ENCODE data around the gene KIAA0513.

The KIAA0513 gene

DNA sequence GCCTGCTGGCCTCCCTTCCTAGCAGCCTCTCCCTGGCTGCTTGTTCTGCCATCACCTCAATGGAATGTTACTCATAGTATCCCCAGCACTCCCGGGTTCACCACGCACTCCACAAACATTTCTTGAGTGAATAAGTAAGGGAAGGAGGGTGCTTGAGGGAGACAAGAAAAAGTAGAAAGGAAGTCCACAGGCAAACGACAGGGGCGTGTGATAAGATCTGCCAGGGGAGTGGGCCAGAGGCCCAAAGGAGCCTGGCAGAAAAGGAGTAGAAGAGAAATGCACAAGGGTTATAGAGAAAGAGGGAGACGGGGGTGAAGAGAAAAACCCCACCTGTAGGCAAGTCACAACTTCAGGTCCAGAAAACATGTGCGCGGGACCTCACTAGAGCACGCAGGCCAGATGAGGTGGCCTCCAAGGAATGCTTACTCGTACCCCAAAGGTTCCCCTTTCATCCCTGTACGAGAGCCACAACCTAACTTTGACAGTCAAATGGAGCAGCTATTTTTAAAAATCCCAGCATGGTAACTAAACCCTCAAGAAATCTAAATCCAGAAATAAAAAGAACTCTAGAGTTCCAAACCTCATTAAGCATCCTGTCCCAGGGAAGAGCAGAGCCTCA, 22.9 kb upstream of the KIAA0513 start:
- no peak for DNase-seq (ENCODE audit: low read depth)

DNA sequence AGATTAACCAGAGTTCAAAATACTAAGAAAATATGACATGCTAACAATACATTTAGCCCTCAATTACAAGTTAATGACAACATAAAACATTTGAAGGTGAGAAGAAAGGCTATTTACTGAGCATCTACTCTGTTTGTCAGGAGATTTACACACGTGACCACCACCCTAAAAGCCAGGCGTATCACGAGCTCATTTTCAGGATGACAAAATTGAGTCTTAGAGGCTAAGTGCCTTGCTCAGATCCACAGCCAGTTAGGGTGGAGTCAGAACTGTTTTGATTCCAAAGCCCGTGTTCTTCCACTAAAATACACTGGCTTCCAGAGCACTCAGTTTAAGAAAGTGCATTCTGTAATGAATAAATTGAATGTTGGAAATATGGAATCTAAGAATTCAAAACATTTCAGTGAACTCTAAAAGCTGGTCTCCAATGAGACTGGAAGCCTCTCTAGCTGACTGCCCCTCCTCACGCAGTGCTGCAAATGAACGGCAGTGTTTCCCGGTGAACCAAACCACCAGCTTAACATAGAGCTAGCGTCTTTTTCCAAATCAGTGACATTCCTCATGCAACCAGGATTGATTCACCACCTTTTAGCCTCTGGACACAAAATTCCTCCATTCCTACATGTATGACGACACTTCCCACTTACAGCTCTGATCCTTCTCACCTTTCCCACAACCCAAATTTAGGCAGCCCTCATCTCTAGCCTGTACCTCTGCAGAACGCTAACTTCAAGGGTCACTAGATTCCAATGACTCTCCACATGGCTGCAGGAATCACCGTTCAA, 22.1 kb upstream of the KIAA0513 start:
- no peak for DNase-seq (ENCODE audit: low read depth)

DNA sequence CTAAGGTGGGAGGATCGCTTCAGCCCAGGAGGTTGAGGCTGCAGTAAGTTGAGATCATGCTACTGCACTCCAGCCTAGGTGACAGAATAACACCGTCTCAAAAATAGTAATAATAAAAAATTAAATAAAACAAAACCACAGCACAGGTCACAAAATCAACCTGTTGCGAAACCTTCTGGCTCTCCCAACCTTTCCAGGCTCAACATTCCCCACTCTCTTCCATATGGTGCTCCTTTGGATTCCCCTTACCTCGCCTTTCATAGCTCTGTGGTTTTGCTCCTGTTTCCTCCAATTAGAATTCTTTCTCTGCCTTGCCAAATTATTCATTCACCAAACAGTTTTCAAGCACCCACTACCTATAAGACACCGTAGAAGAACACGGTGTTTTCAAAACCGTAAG, 21.0 kb upstream of the KIAA0513 start:
- DNase-seq (ENCODE audit: low read depth): no peak

DNA sequence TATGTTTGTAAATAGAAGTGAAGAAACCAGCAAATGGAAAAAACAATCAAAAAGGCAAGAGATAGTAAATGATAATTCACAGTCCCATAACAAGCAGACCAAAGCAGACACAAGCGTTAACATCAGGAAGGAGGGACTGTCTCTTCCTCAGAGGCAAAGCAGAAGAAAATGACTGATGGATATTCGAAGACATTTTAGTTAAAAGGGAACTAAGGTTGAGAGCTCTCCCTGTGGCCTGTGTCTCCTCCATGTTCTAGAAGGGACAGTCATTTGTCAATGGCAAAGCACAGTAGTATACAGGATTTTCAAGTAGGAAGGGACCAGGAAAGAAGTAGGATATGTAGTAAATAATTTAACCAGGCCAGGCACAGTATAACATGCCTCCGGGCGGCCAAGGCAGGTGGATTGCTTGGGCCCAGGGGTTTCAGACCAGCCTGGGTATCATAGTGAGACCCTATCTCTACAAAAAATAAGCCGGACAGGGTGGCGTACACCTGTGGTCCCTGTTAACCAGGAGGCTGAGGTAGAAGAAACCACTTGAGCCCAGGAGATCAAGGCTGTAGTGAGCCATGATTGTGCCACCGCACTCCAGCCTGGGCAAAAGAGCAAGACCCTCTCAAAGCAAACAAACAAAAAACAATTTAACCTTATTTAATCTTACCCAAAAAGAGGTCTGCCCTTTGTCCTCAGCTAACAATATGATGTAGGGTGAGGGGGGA, 19.9 kb upstream of the KIAA0513 start:
- DNase-seq (ENCODE audit: low read depth): no peak

DNA sequence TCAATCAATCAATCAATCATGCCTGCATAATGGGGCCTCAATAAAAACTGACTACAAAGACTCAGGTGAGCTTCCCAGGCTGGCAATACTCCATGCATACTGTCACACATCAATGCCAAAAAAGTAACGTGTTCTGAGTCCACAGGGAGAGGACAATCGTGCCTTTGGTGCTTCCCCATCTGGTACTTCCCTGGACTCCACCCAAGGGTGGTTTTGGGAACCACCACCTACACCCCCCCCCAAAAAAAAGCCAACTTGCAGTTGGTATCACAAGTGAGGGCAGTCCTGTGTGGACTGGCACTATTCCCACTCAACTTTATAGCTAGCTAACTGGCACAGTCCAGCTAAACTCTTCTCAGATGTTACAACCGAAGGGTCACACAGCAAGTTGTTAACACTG, 19.3 kb upstream of the KIAA0513 start:
- no peak for DNase-seq (ENCODE audit: low read depth)

DNA sequence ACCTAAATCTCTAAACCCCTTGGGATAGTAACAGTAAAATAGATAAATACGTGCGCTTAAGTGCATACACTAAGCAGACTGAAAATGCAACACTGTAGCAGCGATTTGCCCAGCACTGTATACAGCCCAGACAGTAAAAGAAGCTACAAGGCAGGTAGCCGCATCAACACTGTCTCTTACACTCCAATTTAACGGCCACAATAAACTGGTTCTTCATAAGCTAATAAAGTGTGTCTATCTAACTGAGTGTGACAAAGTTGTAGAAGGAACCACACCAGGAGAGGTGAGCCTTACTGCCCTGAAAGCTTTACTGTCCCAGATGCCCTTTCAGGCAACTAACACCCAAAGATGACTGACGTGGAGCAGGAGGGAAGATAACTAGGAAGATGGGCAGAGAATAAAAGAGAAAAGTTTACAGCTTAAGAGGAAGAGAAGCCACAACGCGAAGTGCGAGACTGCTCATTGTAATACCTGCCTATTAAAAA, 17.1 kb upstream of the KIAA0513 start:
- no peak for DNase-seq (ENCODE audit: low read depth)

DNA sequence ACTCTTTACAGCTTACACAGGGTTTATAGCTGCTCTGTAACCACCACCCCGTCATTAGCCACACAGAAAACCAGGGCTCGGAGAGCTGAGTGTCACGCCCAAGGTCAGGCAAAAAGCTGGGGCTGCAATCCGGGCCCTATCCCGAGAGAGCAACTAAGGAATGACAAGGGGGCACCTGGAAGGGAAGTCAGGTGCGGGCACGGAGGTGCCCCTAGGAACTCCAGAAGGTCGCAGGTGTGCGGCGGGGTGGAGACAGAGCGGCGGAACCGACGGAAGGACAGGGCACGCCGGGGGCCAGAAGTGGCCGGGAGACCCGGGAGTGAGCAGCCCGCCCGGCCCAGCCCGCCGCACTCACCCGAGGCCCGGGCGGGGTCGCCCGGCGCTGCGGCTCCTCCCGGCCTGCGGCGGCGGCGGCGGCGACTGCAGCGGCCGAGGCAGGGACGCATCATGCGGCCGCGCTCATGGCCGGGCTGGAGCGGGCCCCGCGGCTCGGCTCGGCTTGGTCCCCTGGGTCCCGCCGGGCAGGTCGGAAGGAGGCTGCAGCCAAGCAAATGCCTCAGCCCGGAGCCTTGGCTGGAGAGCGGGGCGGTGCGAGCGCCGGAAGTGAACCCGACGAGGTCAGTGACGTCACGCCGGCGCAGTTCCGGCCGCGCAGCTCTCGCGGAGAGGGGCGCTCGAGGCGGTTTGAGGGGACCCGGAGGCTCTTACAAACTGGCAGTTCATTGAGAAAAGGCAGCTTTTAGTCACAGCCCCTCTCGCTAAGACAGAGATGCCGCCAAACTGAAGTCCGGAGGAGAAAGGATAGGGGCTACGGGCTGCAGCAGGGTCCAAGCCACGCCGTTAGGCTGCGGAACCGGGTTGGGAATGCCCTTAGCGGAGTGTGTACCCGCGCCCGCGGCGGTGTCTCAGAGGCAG, 16.4 kb upstream of the KIAA0513 start, which contains the start of gene ZDHHC7:
ZDHHC7 (minus strand) TSS at position 605 of the 915 bp plus-strand sequence. CDS start 20,917 bp downstream, outside the sequence.
- DNase-seq (ENCODE audit: low read depth): peak; percentile 82

DNA sequence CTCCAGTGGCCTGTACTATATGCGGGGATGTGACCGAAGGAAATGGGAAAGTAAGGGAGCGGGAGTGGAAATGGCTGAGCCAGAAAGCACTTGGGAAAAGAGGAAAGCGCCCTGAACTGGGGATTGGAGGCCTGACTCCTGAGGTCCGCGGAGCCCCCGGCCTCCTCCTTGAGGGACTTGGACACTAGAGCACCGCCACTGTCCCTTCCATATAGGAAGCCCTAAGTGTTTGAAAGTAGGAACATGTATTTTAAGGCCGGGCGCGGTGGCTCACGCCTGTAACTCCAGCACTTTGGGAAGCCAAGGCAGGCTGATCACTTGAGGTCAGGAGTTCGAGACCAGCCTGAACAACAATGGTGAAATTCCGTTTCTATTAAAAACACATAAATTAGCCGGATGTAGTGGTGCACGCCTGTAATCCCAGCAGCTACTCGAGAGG, 15.7 kb upstream of the KIAA0513 start:
- no peak for DNase-seq (ENCODE audit: low read depth)

DNA sequence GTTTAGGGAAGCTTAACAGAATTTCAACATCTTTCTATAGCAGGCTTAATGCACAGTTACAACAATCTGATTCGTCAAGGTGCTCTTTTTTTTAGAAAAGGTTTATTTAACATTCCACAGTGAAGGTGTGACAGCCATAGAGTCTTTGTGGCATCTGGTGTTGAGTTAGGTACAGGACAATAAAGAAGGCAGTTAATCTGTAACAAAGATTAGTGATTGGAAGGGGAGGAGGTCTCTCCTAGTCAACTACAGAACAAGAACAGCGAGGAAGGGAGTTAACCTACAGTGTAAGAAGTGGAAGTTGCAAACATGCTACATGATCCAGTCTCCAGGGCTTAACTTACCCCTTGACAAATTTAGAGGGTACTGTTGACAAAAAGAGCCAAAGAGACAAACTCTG, 13.3 kb upstream of the KIAA0513 start:
- no peak for DNase-seq (ENCODE audit: low read depth)

DNA sequence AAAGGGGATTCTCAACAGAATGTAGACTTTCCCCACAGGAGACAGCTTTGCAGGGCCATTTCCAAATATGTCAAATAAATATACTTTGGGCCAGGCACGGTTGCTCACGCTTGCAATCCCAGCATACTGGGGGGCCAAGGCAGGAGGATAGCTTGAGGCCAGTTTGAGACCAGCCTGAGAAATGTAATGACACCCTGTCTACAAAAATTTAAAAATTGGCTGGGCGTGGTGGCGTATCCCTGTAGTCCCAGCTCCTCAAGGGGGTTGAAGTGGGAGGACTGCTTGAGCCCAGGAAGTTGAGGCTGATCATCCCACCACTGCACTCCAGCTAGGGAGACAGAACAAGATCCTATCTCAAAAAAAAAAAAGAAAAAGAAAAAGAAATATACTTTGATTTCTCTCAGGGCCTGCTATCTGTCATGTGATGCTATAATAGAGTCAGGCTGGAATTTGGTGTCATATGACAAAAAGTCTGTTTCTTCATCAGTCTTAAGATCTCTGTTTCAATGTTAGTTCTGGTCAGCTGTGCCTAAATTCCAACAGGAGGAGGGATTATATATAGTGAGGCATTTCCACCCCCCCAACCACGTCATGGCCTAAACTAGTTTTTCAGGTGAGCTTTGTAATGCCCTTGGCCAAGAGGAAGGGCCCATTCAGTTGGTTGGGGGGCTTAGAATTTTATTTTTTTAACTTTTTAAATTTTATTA, 12.0 kb upstream of the KIAA0513 start:
- no peak for DNase-seq (ENCODE audit: low read depth)

DNA sequence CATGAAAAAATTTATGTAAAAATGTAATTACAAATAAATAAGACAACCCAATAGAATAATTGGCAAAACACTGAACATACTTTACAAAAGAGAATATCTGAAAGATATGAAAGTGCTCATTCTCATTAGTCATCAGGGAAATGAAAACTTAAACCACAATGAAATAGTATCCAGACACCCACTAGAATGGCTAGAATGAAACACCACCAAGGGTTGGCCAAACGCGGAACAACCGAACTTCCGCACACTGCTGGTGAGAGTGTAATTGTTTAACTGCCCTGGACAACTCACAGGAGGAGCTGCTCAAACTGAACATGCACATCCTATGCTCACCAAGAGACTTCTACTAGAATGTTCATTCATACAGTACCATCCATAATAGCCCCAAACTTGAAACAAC, 10.4 kb upstream of the KIAA0513 start:
- no peak for DNase-seq (ENCODE audit: low read depth)

DNA sequence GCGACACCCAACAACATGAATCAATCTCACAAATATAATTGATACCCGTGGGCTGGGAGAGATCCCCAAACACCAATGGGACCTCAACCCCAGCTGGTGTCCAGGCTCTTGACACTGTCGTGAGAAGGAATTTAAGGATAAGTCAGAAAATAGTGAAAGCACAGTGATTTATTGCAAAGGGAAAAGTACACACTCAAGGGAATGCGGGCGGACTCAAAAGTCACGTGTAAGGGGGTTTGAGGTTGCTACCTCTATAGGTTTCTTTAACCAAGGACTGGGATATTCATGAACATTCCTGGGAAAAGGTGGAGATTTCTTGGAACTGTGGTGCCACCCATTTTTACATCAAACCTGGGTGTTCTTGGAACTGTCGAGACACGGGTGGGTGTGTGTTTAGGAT, 10.0 kb upstream of the KIAA0513 start:
- DNase-seq (ENCODE audit: low read depth): no peak

DNA sequence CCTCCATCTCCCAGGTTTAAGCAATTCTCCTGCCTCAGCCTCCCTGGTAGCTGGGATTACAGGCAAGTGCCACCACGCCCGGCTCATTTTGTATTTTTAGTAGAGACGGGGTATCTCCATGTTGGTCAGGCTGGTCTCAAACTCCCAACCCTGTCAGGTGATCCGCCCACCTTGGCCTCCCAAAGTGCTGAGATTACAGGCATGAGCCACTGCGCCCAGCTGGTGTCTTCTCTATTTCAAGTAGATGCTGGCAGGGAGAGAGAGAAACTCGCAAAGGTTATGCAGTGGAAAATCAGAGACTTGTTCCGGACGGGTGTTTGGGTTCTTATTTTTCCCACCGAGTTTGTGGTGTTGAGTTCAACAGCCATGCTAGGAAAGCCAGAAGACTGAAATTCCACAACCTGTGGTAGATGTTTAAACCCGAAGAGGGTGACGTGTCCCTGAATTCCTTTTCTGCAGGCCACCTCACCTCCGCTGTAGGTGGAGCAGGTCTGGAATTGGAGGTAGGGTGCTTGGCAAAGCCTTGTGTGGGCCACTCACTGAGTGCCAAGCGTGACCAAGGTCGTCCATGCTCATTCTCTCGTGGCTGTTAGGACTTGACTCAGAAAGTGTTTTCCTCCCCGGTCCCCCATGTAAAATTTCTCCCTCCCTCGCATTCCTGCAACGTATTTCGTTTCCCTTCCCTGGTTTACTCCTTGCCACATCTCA, 8.9 kb upstream of the KIAA0513 start:
- DNase-seq (ENCODE audit: low read depth): no peak

DNA sequence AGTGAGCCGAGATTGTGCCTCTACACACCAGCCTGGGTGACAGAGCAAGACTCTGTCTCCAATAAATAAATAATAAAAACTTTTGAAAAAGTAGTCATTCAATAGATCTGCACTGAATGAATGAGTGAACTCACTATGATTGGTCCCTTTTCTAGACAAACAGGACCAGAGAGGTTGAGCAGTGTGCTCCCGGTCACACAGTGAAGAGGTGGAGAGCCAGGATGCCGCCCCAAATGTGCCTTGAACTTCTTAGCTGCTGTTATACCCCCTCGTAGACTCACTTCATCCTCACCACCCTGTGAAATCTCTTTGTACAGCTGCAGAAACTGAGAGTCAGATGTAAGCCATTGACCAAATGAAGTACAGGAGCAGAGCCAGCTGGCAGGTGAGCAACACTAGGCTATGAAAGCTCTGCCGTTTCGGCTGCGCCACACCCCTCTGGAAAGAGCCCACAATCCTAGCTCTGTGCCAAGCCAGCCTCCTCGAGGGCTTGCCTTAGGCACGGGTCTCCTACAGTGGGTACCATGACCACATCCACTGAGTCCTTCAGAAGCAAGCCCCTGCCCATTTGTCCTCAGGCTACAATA, 7.8 kb upstream of the KIAA0513 start:
- DNase-seq (ENCODE audit: low read depth): no peak

DNA sequence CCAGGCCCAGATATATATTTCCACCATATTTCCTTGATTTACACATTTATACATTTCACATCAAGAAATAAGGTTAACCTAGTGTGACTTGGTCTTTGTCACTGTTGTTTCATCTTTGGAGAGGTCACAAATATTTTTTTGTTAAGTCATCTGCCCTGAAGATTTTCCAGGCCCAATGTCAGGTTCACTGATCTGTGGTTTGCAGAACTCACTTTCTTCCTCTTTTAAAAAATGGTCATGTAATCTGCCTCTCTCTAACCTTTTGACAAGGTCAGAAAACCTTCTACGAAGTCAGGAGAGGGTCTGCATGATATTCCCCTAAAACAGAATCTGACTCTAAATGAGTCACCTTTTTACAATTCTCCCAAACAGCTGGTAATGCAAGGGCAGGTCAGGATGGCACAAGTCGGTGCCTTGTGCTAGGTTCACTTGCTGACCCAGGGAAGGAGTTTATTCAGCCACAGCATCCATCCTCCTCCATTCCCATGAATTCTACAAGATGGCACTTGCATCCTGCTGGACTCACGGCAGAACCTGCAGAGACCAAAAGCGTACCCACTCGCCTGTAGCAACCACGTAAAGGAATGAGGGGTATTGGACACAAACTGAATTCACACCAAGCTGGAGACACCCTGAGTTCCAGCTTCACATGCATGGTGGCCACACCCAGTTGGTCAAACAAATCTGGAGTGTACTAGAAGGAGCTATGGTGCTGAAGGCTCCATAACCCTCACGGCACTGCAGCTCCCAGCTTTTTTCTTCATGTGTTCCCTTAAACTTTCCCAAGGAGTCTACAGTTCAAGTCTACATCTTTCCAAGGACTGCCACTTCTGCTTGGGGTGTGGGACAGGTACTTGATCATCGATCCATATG, 1.6 kb upstream of the KIAA0513 start:
- DNase-seq (ENCODE audit: low read depth): no peak

DNA sequence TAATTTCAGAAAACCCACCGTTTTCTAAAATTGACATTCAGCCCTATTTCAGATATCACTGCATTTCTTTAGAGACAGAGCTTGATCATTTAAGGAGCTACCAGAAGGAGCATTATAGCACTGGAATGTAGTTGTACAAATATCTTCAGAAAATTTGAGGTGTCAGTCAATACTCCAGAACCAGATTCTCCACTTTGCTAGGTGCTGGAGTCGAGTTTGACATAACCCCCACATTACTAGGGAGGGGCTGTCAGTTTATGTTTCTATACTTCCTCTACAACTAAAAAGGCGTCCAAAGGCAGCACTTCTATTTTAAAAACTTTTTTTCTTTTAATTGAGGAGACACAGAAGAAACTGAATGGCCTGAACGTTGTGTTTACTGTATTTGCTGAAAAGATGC, 892 bp upstream of the KIAA0513 start:
- no peak for DNase-seq (ENCODE audit: low read depth)

DNA sequence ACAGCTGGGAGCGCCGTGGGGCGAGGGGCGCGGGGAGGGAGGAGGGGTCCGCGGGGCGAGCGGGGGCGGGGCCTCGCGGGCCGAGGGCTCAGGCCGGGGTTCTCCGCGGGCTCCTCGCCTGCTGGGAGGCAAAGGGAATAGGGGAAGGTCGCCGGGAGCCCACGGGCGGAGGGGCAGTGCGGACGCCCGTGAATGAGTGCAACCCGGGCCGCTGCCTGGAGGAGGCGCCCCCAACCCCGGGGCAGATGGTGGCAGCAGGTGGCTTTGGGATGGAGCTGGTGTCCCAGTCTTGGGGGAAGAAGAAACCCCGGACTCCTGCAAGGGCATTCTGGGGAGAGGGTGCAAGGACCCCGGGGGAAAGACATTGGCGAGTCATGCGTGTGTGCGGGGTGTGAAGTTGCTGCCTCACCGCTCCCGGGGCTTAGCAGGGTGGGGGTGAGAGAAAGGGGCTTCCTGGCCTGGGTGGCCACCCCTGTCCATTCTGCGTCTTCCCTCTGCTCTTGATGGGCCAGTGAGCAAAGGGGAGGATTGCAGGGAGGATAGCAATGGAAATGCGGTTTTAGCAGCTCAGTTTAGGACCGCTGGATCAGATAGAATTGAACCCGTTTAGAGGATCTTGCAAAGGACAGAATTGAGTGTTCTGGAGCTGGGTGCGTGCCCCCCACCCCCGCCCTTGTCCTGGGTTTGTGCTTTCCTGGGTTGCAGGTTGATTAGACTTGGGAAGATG, 526 bp downstream of the KIAA0513 start:
- peak; percentile 21 for DNase-seq (ENCODE audit: low read depth)

DNA sequence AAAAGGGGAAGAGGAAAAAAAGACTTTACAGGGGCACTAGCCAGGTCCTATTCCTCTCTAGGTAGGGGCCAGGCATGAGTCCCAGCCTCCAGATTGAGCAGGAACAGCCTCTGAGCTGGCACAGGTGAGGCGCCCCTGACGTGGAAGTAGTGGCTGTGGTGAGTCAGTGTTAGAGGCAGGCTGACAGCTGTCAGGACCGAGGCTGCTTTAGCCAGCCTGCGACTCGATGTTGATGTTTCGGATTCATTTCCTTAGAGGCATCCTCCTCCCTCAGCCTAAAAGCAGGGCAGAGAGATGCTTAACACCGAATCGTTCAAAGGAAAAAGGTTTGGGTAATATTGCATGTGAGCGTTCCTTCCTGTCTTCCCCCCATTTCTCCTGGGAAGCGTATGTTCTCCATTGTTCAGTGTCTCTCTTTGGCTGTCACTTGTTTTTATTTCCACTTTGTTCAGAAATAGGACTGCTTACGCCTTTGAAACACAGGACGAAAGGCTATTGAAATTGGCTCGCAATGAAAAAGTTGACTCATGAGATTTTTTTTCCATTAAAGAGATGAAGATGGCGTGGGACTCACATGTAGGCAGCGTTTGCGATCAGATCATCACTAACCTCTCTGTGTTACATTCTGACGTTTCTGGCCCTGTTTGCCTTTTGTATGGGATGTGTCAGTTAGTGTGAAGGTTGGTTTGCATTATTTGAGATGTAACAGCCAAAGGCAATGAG, 1.3 kb downstream of the KIAA0513 start:
- DNase-seq (ENCODE audit: low read depth): peak; percentile 69

Measured in activated T-cell treated with anti-CD3 and anti-CD28 coated beads for 48 hours (primary cell).